Prostate gland (tissue), 2 donors: Measurements from ENCODE around the gene HDLBP.

Experiments
- CTCF ChIP-seq, 4 experiments: fragments of 200-600 bp in 2 of 4; fragments of 450-650 bp in 2 of 4; sonication (generic) in 2 of 4; IDR thresholded peaks; 1 replicate in 3 of 4; 2 replicates in 1 of 4; pipeline ENCODE4 v1.5.1; 2016 to 2019; ENCODE audit warnings: antibody characterized with exemption in 4 of 4, mild to moderate bottlenecking in 2 of 4, moderate library complexity in 2 of 4
- POLR2A ChIP-seq: fragments of 450-650 bp; IDR thresholded peaks from one replicate; pipeline ENCODE4 v1.6.1; 2016; ENCODE audit warnings: antibody characterized with exemption, mild to moderate bottlenecking

- no peak for TF ChIP-seq POLR2A
- TF ChIP-seq CTCF (IDR thresholded peaks at IDR 0.05): no peak
These were observed 89.5 kb downstream of the HDLBP start for GRCh38 chr2:241225983-241226382.
